ENCODE measurements around the gene NDFIP2.

GRCh38 chr13:79457948-79458347 lies 23.0 kb upstream of the NDFIP2 start:
- TF ChIP-seq YY1 (IDR thresholded peaks at IDR 0.05; ENCODE audit: insufficient read depth, insufficient read length), result no peak
- TF ChIP-seq SUZ12 (IDR thresholded peaks at IDR 0.05; ENCODE audit: extremely low read depth, insufficient read depth, insufficient read length), result no peak
- no peak for TF ChIP-seq ZNF274 (IDR thresholded peaks at IDR 0.05; ENCODE audit: low read depth, low read length)

All from NT2/D1 (cell line).